CD14-positive monocyte (primary cell): ENCODE measurements around the gene SLC25A33. TPM values are rescaled to one million over a fixed set of nuclear protein-coding genes. Genes with fewer than 3 reads are reported as not detected.

ENCODE experiments used
- DNase-seq, 3 donors: peaks; one replicate each; pipeline ENCODE4 v3.0.0-alpha.2; 2011 to 2022
- H2AFZ ChIP-seq: 2 replicates; pipeline ENCODE4 v1.6.0; 2012; ENCODE audit warnings: mild to moderate bottlenecking, low read depth, low read length, inconsistent platforms; ENCODE audit not compliant: insufficient read depth, poor library complexity, severe bottlenecking
- H3K27ac ChIP-seq, 2 donors: 1 replicate in 1 of 2; 2 replicates in 1 of 2; pipeline ENCODE4 v1.5.1; 2012 to 2013; ENCODE audit warnings: low read length in 2 of 2, control low read depth in 1 of 2, inconsistent platforms in 1 of 2, low read depth in 1 of 2, mild to moderate bottlenecking in 1 of 2
- H3K27me3 ChIP-seq, 2 donors: one replicate each; pipeline versions ENCODE4 v1.6.0 to v1.6.1; 2011 to 2013; ENCODE audit warnings: low read length in 2 of 2; ENCODE audit not compliant: control insufficient read depth in 2 of 2, insufficient read depth in 2 of 2
- H3K36me3 ChIP-seq, 2 donors: replicated peaks in 1 of 2; 1 replicate in 1 of 2; 2 replicates in 1 of 2; pipeline versions ENCODE4 v1.5.1 to v1.6.1; 2012 to 2013; ENCODE audit warnings: low read length in 2 of 2, control low read depth in 1 of 2, inconsistent platforms in 1 of 2, mild to moderate bottlenecking in 1 of 2; ENCODE audit not compliant: insufficient read depth in 2 of 2, control insufficient read depth in 1 of 2
- H3K4me1 ChIP-seq, 2 donors: 1 replicate in 1 of 2; 2 replicates in 1 of 2; pipeline versions ENCODE4 v1.5.1 to v1.6.1; 2012 to 2013; ENCODE audit warnings: low read length in 2 of 2, control low read depth in 1 of 2, inconsistent platforms in 1 of 2, mild to moderate bottlenecking in 1 of 2, moderate library complexity in 1 of 2; ENCODE audit not compliant: insufficient read depth in 2 of 2, control insufficient read depth in 1 of 2
- H3K4me2 ChIP-seq: replicated peaks from 2 replicates; pipeline ENCODE3; 2012; ENCODE audit warnings: low read length, moderate library complexity, mild to moderate bottlenecking; ENCODE audit not compliant: poor library complexity, severe bottlenecking; ENCODE audit errors: extremely low read depth
- H3K4me3 ChIP-seq, 3 experiments: fragments of 200-600 bp in 1 of 3; sonication (generic) in 1 of 3; replicated peaks in 1 of 3; 1 replicate in 2 of 3; 2 replicates in 1 of 3; pipeline ENCODE4 v1.5.1; 2011 to 2013; ENCODE audit warnings: low read length in 3 of 3, mild to moderate bottlenecking in 3 of 3, control low read depth in 2 of 3, low read depth in 2 of 3, inconsistent platforms in 1 of 3, moderate library complexity in 1 of 3
- H3K79me2 ChIP-seq: 2 replicates; pipeline ENCODE4 v1.6.0; 2012; ENCODE audit warnings: mild to moderate bottlenecking, control low read depth, inconsistent platforms, low read length, moderate library complexity; ENCODE audit not compliant: insufficient read depth
- H3K9ac ChIP-seq: 2 replicates; pipeline ENCODE4 v1.6.0; 2017; ENCODE audit warnings: low read length, mild to moderate bottlenecking; ENCODE audit not compliant: insufficient read depth, poor library complexity, severe bottlenecking
- H3K9me3 ChIP-seq, 2 donors: replicated peaks in 1 of 2; 1 replicate in 1 of 2; 2 replicates in 1 of 2; pipeline versions ENCODE4 v1.5.1 to v1.6.1; 2012 to 2013; ENCODE audit warnings: low read length in 2 of 2, control low read depth in 1 of 2; ENCODE audit not compliant: control insufficient read depth in 1 of 2, insufficient read depth in 1 of 2
- H4K20me1 ChIP-seq: 2 replicates; pipeline ENCODE4 v1.6.0; 2012; ENCODE audit warnings: mild to moderate bottlenecking, low read length, control low read depth, moderate library complexity; ENCODE audit not compliant: insufficient read depth
- H3K27ac Mint-ChIP-seq, 7 donors: one replicate each; pipeline ENCODE4 v1.8.0; 2020; ENCODE audit warnings: mild to moderate bottlenecking in 7 of 7, mixed read lengths in 7 of 7, moderate library complexity in 6 of 7, inconsistent platforms in 2 of 7
- H3K27me3 Mint-ChIP-seq, 3 donors: one replicate each; pipeline ENCODE4 v1.8.0; 2021 to 2022; ENCODE audit warnings: low read depth in 3 of 3, mild to moderate bottlenecking in 3 of 3, mixed read lengths in 3 of 3, moderate library complexity in 3 of 3, inconsistent platforms in 1 of 3
- H3K36me3 Mint-ChIP-seq, 2 donors: one replicate each; pipeline ENCODE4 v1.8.0; 2020; ENCODE audit warnings: mixed read lengths in 2 of 2, inconsistent platforms in 1 of 2, mild to moderate bottlenecking in 1 of 2
- H3K4me1 Mint-ChIP-seq: one replicate; pipeline ENCODE4 v1.8.0; 2020; ENCODE audit warnings: mild to moderate bottlenecking, mixed read lengths
- H3K4me3 Mint-ChIP-seq, 2 donors: one replicate each; pipeline ENCODE4 v1.8.0; 2020; ENCODE audit warnings: mild to moderate bottlenecking in 2 of 2, mixed read lengths in 2 of 2, moderate library complexity in 1 of 2
- H3K9me3 Mint-ChIP-seq, 7 donors: one replicate each; pipeline ENCODE4 v1.8.0; 2020 to 2022; ENCODE audit warnings: mixed read lengths in 7 of 7, mild to moderate bottlenecking in 6 of 7, moderate library complexity in 6 of 7, inconsistent platforms in 2 of 7
- CTCF ChIP-seq: fragments of 200-600 bp; IDR thresholded peaks from one replicate; pipeline ENCODE4 v1.8.0; 2022; ENCODE audit warnings: antibody characterized with exemption, mild to moderate bottlenecking
- WGBS: methylation state at CpG from one replicate; pipeline ENCODE4 v1.1.5; 2013; ENCODE audit warnings: missing lambda C conversion rate; ENCODE audit not compliant: insufficient coverage; 5-methylcytosine and 5-hydroxymethylcytosine counted together
- intact Hi-C, 2 donors: fragments of 100-400 bp; cut with micrococcal nuclease; formaldehyde crosslinking; loops; one replicate each; pipeline versions ENCODE4 v1.15.0 to v1.15.1; 2023
- polyA plus RNA-seq, 3 donors: library from polyadenylated mRNA; depleted of rRNA in 1 of 3; unstranded in 2 of 3; stranded (reverse) in 1 of 3; fragments of 300-500 nt in 2 of 3; fragments of >200 nt in 1 of 3; fragmentation: Illumina TruSeq in 2 of 3; gene quantifications; 1 replicate in 2 of 3; 2 replicates in 1 of 3; pipeline ENCODE4 v1.2.3, GENCODE V29; 2012 to 2021

The SLC25A33 gene
- polyA plus RNA-seq, 3 donors: 2.3 to 6.4 (median 4.4) TPM

- Histone ChIP-seq H3K4me1 (no peaks in the 10 kb centered on the region), H4K20me1 (no peaks in the 10 kb centered on the region), H3K36me3 (peaks cover 6 to 15% of the 10 kb centered on the region in 2 donors), H2AFZ (no peak overlapping the region), H3K9ac (no peak overlapping the region), H3K4me2 (no peak overlapping the region), H3K4me3 (no peak overlapping the region), H3K9me3 (no peaks in the 10 kb centered on the region), H3K79me2 (no peaks in the 10 kb centered on the region), H3K27me3 (no peaks in the 10 kb centered on the region), H3K27ac (no peak overlapping the region)
- peak; percentile 85 for TF ChIP-seq CTCF
- Mint-ChIP-seq H3K27me3 (peaks cover 6 to 15% (median 11%) of the 10 kb centered on the region in 3 donors), H3K4me1 (peaks cover 2% of the 10 kb centered on the region), H3K9me3 (no peaks in the 10 kb centered on the region), H3K27ac (no peak overlapping the region), H3K4me3 (peak overlapping the region in 1 of 2 donors; percentile 41), H3K36me3 (peaks cover 8 to 26% of the 10 kb centered on the region in 2 donors)
- peak in 2 of 3 donors; percentile 38 to 41 for DNase-seq
- 55% methylated on average over 13 of the region's 16 CpGs for WGBS
- intact Hi-C loops: no loop called here
Observed at GRCh38 chr1:9615316-9616063, 76.2 kb downstream of the SLC25A33 start.

- H3K4me3 ChIP-seq: no peak overlapping the region
- no peak overlapping the region for H3K4me3 Mint-ChIP-seq
- H3K9me3 Mint-ChIP-seq: no peaks in the 10 kb centered on the region
- peaks cover 0 to 2% of the 10 kb centered on the region in 2 donors for H3K36me3 Mint-ChIP-seq
- H3K9me3 ChIP-seq: no peaks in the 10 kb centered on the region
- intact Hi-C loops: no loop called here
- H3K79me2 ChIP-seq: no peaks in the 10 kb centered on the region
- peaks cover 3% of the 10 kb centered on the region for H3K4me1 Mint-ChIP-seq
- no peak overlapping the region for H2AFZ ChIP-seq
- no peak for DNase-seq
- H3K9ac ChIP-seq: no peak overlapping the region
- H3K27ac Mint-ChIP-seq: no peak overlapping the region
- H3K27me3 Mint-ChIP-seq: peaks cover 6 to 17% (median 12%) of the 10 kb centered on the region in 3 donors
- TF ChIP-seq CTCF: no peak
- H3K27me3 ChIP-seq: no peaks in the 10 kb centered on the region
- H4K20me1 ChIP-seq: no peaks in the 10 kb centered on the region
- 69% methylated on average over 4 of the region's 18 CpGs for WGBS
- no peaks in the 10 kb centered on the region for H3K36me3 ChIP-seq
- no peak overlapping the region for H3K27ac ChIP-seq
- no peaks in the 10 kb centered on the region for H3K4me1 ChIP-seq
- H3K4me2 ChIP-seq: no peak overlapping the region
Observed at GRCh38 chr1:9618909-9619679, 79.8 kb downstream of the SLC25A33 start.
